ENCODE measurements around the gene UNC13D. TPM values are rescaled to one million over a fixed set of nuclear protein-coding genes. Genes with fewer than 3 reads are reported as not detected.
A peak's percentile ranks its signal among the peaks of the same experiment; 100 is the strongest.

UNC13D gene
- total and polyA plus RNA-seq, 4 donors = 56.6 to 110 (median 73.2) TPM

DNA sequence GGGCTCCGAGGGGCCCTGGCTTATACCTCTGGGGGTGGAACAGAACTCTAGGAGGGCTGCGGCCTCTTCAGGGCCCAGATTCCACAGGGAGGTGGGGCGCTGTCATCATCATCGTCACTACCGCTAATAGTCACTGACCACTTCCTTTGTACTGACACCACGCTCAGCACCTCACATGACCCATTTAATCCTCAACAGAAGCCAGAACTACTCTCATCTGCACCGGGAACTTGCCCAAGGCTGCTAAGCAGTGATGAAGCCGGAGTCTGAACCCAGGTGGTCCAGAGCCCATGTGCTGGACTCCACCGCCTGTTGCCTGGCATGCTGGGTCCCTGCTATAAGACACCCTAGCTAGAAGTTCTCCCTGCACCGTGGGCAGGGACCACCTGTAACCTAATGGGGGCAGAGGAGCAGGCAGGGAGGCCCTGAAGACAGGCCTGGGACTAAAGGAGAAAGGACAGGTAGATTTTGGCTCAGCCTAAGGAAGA is 12.0 kb downstream of the UNC13D start:
- no peak for ATAC-seq (ENCODE audit: insufficient read depth, low FRiP score)

DNA sequence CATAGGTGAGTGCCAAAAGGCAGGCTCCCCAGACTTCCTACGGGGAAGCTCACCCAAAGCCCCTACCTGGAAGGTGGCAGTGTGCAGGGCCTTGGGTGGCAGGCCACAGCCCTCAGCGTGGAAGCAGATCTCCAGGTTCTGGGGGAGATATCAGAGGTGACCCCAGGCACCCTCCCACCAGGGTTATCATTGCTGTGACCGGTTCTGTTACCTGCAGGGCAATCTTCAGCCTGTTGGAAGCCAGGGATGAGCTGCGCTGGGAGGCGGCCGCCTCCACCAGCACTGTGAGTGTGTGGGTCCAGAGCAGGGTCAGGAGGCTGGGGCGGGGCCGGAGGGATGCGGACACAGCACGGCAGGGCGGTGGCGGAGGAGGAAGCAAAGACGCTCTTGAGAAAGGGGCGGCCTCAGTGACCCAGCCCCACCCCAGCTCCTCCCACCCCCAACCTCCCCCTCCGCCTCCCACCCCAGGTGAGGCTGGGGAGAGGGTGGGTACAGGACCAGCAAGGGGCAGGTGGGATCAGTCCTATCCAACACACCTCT is 13.1 kb downstream of the UNC13D start:
- TF ChIP-seq, protein P1, sequence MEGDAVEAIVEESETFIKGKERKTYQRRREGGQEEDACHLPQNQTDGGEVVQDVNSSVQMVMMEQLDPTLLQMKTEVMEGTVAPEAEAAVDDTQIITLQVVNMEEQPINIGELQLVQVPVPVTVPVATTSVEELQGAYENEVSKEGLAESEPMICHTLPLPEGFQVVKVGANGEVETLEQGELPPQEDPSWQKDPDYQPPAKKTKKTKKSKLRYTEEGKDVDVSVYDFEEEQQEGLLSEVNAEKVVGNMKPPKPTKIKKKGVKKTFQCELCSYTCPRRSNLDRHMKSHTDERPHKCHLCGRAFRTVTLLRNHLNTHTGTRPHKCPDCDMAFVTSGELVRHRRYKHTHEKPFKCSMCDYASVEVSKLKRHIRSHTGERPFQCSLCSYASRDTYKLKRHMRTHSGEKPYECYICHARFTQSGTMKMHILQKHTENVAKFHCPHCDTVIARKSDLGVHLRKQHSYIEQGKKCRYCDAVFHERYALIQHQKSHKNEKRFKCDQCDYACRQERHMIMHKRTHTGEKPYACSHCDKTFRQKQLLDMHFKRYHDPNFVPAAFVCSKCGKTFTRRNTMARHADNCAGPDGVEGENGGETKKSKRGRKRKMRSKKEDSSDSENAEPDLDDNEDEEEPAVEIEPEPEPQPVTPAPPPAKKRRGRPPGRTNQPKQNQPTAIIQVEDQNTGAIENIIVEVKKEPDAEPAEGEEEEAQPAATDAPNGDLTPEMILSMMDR (IDR thresholded peaks at IDR 0.05; ENCODE audit: control extremely low read depth, extremely low read depth) = no peak
- peaks cover 0 to 25% (median 6%) of the 10 kb centered on the region in 5 donors for H3K4me1 ChIP-seq (ENCODE audit: control insufficient read depth in 5 of 5, insufficient read depth in 5 of 5, low read length in 5 of 5)
- no peak overlapping the region for H3K27ac ChIP-seq (ENCODE audit: low read depth in 1 of 2, low read length in 1 of 2)

More for the DNA sequence above, 12.0 kb downstream of the UNC13D start:
- Histone ChIP-seq H3K36me3 (ENCODE audit: control insufficient read depth in 4 of 4, insufficient read depth in 4 of 4, low read length in 4 of 4) (peaks cover 0 to 50% (median 0%) of the 10 kb centered on the region in 4 donors), H3K4me3 (no peak overlapping the region), H3K27ac (ENCODE audit: low read depth in 1 of 2, low read length in 1 of 2) (peak overlapping the region in 1 of 2 donors; percentile 33), H3K27me3 (ENCODE audit: control insufficient read depth in 3 of 3, insufficient read depth in 3 of 3, low read length in 2 of 3) (no peaks in the 10 kb centered on the region), H3K9ac (ENCODE audit: insufficient read depth in 1 of 2, low read length in 2 of 2) (no peak overlapping the region), H3K4me1 (ENCODE audit: control insufficient read depth in 5 of 5, insufficient read depth in 5 of 5, low read length in 5 of 5) (peaks cover 0 to 21% (median 6%) of the 10 kb centered on the region in 5 donors), H3K9me3 (ENCODE audit: control insufficient read depth in 4 of 4, insufficient read depth in 3 of 4, low read length in 3 of 4) (no peaks in the 10 kb centered on the region)
- TF ChIP-seq, protein P1 (IDR thresholded peaks at IDR 0.05; ENCODE audit: control extremely low read depth, extremely low read depth) = no peak
- peak in 1 of 3 donors; percentile 24 for DNase-seq
- WGBS, 2 donors = 54 to 69% methylated on average over 10 of the region's 10 CpGs

DNA sequence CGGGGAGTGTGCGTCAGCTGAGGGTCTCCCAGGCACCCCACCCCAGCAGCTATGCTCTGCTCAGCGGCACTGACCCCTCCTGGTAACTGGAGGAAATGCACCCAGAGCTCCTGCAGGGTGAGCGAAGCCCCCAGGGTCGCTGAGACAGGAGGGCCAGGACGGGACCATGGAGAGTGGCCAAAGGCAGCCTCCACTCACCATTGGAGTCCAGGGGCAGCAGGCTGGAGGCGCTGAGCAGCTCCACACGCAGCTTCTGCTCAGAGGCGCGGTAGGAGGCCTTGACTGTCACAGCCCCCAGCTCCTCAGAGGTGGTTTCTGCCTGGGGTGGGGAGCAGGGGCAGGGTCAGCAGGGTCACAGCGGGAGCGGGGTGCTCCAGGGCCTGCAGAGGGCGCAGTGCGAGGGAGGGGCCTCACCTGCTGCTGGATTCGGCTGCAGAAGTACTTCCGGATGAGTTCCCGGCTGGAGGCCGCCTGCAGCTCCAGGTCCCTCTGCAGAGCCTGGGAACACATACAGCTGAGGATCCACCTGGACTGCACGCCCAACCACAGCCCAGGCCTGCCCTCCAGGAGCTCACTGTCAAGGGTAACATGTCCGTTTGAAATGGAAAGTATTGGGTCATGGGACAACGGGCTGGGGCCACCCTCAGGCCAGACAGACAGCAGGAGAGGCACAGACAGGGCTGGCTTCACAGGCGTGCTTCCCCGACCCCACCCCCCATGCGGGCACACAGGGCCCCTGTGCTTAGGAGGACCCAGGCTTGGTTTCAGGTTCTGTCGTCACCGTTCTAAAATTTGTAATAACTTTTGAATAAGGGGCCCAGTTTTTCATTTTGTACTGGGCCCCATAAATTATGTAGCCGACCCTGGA is 13.8 kb downstream of the UNC13D start:
- Histone ChIP-seq H3K9me3 (ENCODE audit: control insufficient read depth in 4 of 4, insufficient read depth in 3 of 4, low read length in 3 of 4) (no peaks in the 10 kb centered on the region), H3K27ac (ENCODE audit: low read depth in 1 of 2, low read length in 1 of 2) (no peak overlapping the region), H3K36me3 (ENCODE audit: control insufficient read depth in 4 of 4, insufficient read depth in 4 of 4, low read length in 4 of 4) (peaks cover 0 to 45% (median 2%) of the 10 kb centered on the region in 4 donors), H3K4me3 (no peak overlapping the region), H3K27me3 (ENCODE audit: control insufficient read depth in 3 of 3, insufficient read depth in 3 of 3, low read length in 2 of 3) (no peaks in the 10 kb centered on the region), H3K9ac (ENCODE audit: insufficient read depth in 1 of 2, low read length in 2 of 2) (no peak overlapping the region), H3K4me1 (ENCODE audit: control insufficient read depth in 5 of 5, insufficient read depth in 5 of 5, low read length in 5 of 5) (peaks cover 0 to 22% (median 6%) of the 10 kb centered on the region in 5 donors)
- TF ChIP-seq, protein P1 (IDR thresholded peaks at IDR 0.05; ENCODE audit: control extremely low read depth, extremely low read depth) = no peak
- DNase-seq = no peak
- 87 to 88% methylated on average over 23 to 27 of the region's 27 CpGs for WGBS, 2 donors
- ATAC-seq (ENCODE audit: insufficient read depth, low FRiP score) = no peak

More for the DNA sequence above, 13.1 kb downstream of the UNC13D start:
- Histone ChIP-seq H3K27me3 (ENCODE audit: control insufficient read depth in 3 of 3, insufficient read depth in 3 of 3, low read length in 2 of 3) (no peaks in the 10 kb centered on the region), H3K4me3 (no peak overlapping the region), H3K36me3 (ENCODE audit: control insufficient read depth in 4 of 4, insufficient read depth in 4 of 4, low read length in 4 of 4) (peaks cover 0 to 47% (median 2%) of the 10 kb centered on the region in 4 donors), H3K9ac (ENCODE audit: insufficient read depth in 1 of 2, low read length in 2 of 2) (no peak overlapping the region), H3K9me3 (ENCODE audit: control insufficient read depth in 4 of 4, insufficient read depth in 3 of 4, low read length in 3 of 4) (no peaks in the 10 kb centered on the region)
- DNase-seq (no peak), ATAC-seq (ENCODE audit: insufficient read depth, low FRiP score) (no peak)
- 82 to 84% methylated on average over 15 of the region's 15 CpGs for WGBS, 2 donors
